Activated T-cell treated with anti-CD3 and anti-CD28 coated beads, Interleukin-2, amount 50 U/mL, for 72 hours (primary cell): ENCODE measurements around the gene CD2BP2. TPM values are rescaled to one million over a fixed set of nuclear protein-coding genes. Genes with fewer than 3 reads are reported as not detected.

Experiments
- ATAC-seq, 2 donors: fragments of 150-1000 bp; cut with Tn5 transposase; replicated peaks in 1 of 2; 2 replicates each; pipeline ENCODE4 v1.10.0; 2021; ENCODE audit warnings: moderate library complexity in 2 of 2, mild to moderate bottlenecking in 1 of 2
- DNase-seq, 2 donors: peaks; one replicate each; pipeline ENCODE4 v3.0.0; 2021 to 2022; ENCODE audit warnings: mixed read lengths in 1 of 2
- H3K27ac Mint-ChIP-seq: one replicate; pipeline ENCODE4 v1.8.0; 2022; ENCODE audit warnings: mild to moderate bottlenecking, moderate library complexity, mixed read lengths
- H3K27me3 Mint-ChIP-seq: one replicate; pipeline ENCODE4 v1.8.0; 2022; ENCODE audit warnings: low read depth, mixed read lengths
- H3K36me3 Mint-ChIP-seq, 2 donors: one replicate each; pipeline ENCODE4 v1.8.0; 2022; ENCODE audit warnings: mixed read lengths in 2 of 2, mild to moderate bottlenecking in 1 of 2; ENCODE audit not compliant: insufficient read depth in 2 of 2
- H3K4me1 Mint-ChIP-seq: one replicate; pipeline ENCODE4 v1.8.0; 2022; ENCODE audit warnings: low read depth, mixed read lengths
- H3K4me3 Mint-ChIP-seq, 2 donors: one replicate each; pipeline ENCODE4 v1.8.0; 2022; ENCODE audit warnings: mild to moderate bottlenecking in 2 of 2, mixed read lengths in 2 of 2, moderate library complexity in 2 of 2
- H3K9me3 Mint-ChIP-seq, 2 donors: one replicate each; pipeline ENCODE4 v1.8.0; 2022; ENCODE audit warnings: mixed read lengths in 2 of 2
- total RNA-seq, 2 donors: library from RNA; stranded (reverse); gene quantifications; one replicate each; pipeline ENCODE4 v1.2.3, GENCODE V29; 2022

Gene CD2BP2
- total RNA-seq, 2 donors from 2014 or later: 61.9 to 63.5 TPM

- Mint-ChIP-seq H3K9me3 (no peaks in the 10 kb centered on the region), H3K4me3 (no peak overlapping the region), H3K4me1 (peaks cover 32% of the 10 kb centered on the region), H3K27ac (peak overlapping the region; percentile 45), H3K36me3 (peaks cover 8 to 23% of the 10 kb centered on the region in 2 donors), H3K27me3 (no peaks in the 10 kb centered on the region)
- ATAC-seq: no peak
- DNase-seq: no peak
Measured at GRCh38 chr16:30365200-30365599, 10.1 kb upstream of the CD2BP2 start.

- DNase-seq: no peak
- Mint-ChIP-seq H3K36me3 (peaks cover 7 to 22% of the 10 kb centered on the region in 2 donors), H3K27ac (no peak overlapping the region), H3K4me1 (peaks cover 15% of the 10 kb centered on the region), H3K4me3 (no peak overlapping the region), H3K27me3 (no peaks in the 10 kb centered on the region), H3K9me3 (no peaks in the 10 kb centered on the region)
- ATAC-seq: no peak
Measured at GRCh38 chr16:30361180-30361579, 6.1 kb upstream of the CD2BP2 start.

- H3K27me3 Mint-ChIP-seq: no peaks in the 10 kb centered on the region
- DNase-seq (no peak), ATAC-seq (no peak)
- peak overlapping the region; percentile 0 for H3K27ac Mint-ChIP-seq
- H3K4me1 Mint-ChIP-seq: peaks cover 18% of the 10 kb centered on the region
- H3K4me3 Mint-ChIP-seq: no peak overlapping the region
- H3K36me3 Mint-ChIP-seq: peaks cover 7 to 17% of the 10 kb centered on the region in 2 donors
- H3K9me3 Mint-ChIP-seq: no peaks in the 10 kb centered on the region
Measured at GRCh38 chr16:30359871-30360170, 4.7 kb upstream of the CD2BP2 start.

- Mint-ChIP-seq H3K36me3 (peaks cover 7 to 12% of the 10 kb centered on the region in 2 donors), H3K27ac (no peak overlapping the region), H3K4me1 (peaks cover 23% of the 10 kb centered on the region), H3K27me3 (no peaks in the 10 kb centered on the region), H3K9me3 (no peaks in the 10 kb centered on the region), H3K4me3 (no peak overlapping the region)
- no peak for ATAC-seq
- DNase-seq: no peak
Measured at GRCh38 chr16:30358990-30359870, 4.1 kb upstream of the CD2BP2 start.

GRCh38 chr16:30358577-30358936 lies 3.4 kb upstream of the CD2BP2 start:
- peaks cover 7 to 18% of the 10 kb centered on the region in 2 donors for H3K36me3 Mint-ChIP-seq
- no peak overlapping the region for H3K4me3 Mint-ChIP-seq
- ATAC-seq (no peak), DNase-seq (no peak)
- H3K27ac Mint-ChIP-seq: no peak overlapping the region
- peaks cover 30% of the 10 kb centered on the region for H3K4me1 Mint-ChIP-seq
- no peaks in the 10 kb centered on the region for H3K9me3 Mint-ChIP-seq
- H3K27me3 Mint-ChIP-seq: no peaks in the 10 kb centered on the region

GRCh38 chr16:30357715-30358576 lies 2.8 kb upstream of the CD2BP2 start:
- Mint-ChIP-seq H3K27ac (no peak overlapping the region), H3K27me3 (no peaks in the 10 kb centered on the region), H3K4me3 (no peak overlapping the region), H3K9me3 (no peaks in the 10 kb centered on the region), H3K36me3 (peaks cover 3 to 15% of the 10 kb centered on the region in 2 donors), H3K4me1 (peaks cover 36% of the 10 kb centered on the region)
- DNase-seq (no peak), ATAC-seq (no peak)

GRCh38 chr16:30357085-30357714 lies 2.1 kb upstream of the CD2BP2 start:
- DNase-seq: no peak
- Mint-ChIP-seq H3K4me3 (no peak overlapping the region), H3K27ac (no peak overlapping the region), H3K4me1 (peaks cover 42% of the 10 kb centered on the region), H3K27me3 (no peaks in the 10 kb centered on the region), H3K36me3 (peaks cover under 1 to 10% of the 10 kb centered on the region in 2 donors), H3K9me3 (no peaks in the 10 kb centered on the region)
- no peak for ATAC-seq

GRCh38 chr16:30356401-30357084 lies 1.4 kb upstream of the CD2BP2 start:
- Mint-ChIP-seq H3K9me3 (no peaks in the 10 kb centered on the region), H3K4me3 (peak overlapping the region; percentile 92 to 94), H3K27ac (peak overlapping the region; percentile 92), H3K4me1 (peaks cover 48% of the 10 kb centered on the region), H3K36me3 (peaks cover 2 to 10% of the 10 kb centered on the region in 2 donors), H3K27me3 (no peaks in the 10 kb centered on the region)
- ATAC-seq (no peak), DNase-seq (no peak)

GRCh38 chr16:30355954-30356308 lies 823 bp upstream of the CD2BP2 start:
- H3K4me3 Mint-ChIP-seq: peak overlapping the region; percentile 92 to 94

GRCh38 chr16:30354423-30355143 lies 525 bp downstream of the CD2BP2 start:
- DNase-seq: peak in 1 of 2 donors; percentile 52
- peak; percentile 35 to 37 for ATAC-seq
- H3K4me3 Mint-ChIP-seq: peak overlapping the region; percentile 92 to 94
- H3K36me3 Mint-ChIP-seq: peaks cover 5 to 17% of the 10 kb centered on the region in 2 donors
- peak overlapping the region; percentile 92 for H3K27ac Mint-ChIP-seq
- no peaks in the 10 kb centered on the region for H3K9me3 Mint-ChIP-seq
- peaks cover 67% of the 10 kb centered on the region for H3K4me1 Mint-ChIP-seq
- H3K27me3 Mint-ChIP-seq: no peaks in the 10 kb centered on the region

More at GRCh38 chr16:30355954-30356308, 823 bp upstream of the CD2BP2 start:
- H3K9me3 Mint-ChIP-seq: no peaks in the 10 kb centered on the region
- H3K4me1 Mint-ChIP-seq: peaks cover 54% of the 10 kb centered on the region
- H3K36me3 Mint-ChIP-seq: peaks cover 2 to 13% of the 10 kb centered on the region in 2 donors
- peak overlapping the region; percentile 92 for H3K27ac Mint-ChIP-seq
- DNase-seq: no peak
- ATAC-seq: no peak
- H3K27me3 Mint-ChIP-seq: no peaks in the 10 kb centered on the region

- Mint-ChIP-seq H3K36me3 (peaks cover 5 to 19% of the 10 kb centered on the region in 2 donors), H3K27ac (peak overlapping the region; percentile 82), H3K27me3 (no peaks in the 10 kb centered on the region), H3K9me3 (no peaks in the 10 kb centered on the region), H3K4me3 (peak overlapping the region; percentile 92 to 94), H3K4me1 (peaks cover 71% of the 10 kb centered on the region)
- DNase-seq: no peak
- no peak for ATAC-seq
Measured at GRCh38 chr16:30353438-30354129, 1.5 kb downstream of the CD2BP2 start.
